IMR-90 (cell line): ENCODE results near the gene BRINP1. TPM values are rescaled to one million over a fixed set of nuclear protein-coding genes. Genes with fewer than 3 reads are reported as not detected.
A peak's percentile ranks its signal among the peaks of the same experiment; 100 is the strongest.

ENCODE experiments used
- ATAC-seq: fragments of 200-7000 bp; cut with Tn5 transposase; 2 replicates; pipeline ENCODE4 v1.9.1; 2020; ENCODE audit warnings: low read depth, mild to moderate bottlenecking, moderate library complexity
- BruUV-seq: library from RNA; stranded (reverse); fragments of 400-500 nt; replicated peaks from 2 replicates; lab custom pipeline; 2021; lab: Mats Ljungman, UMichigan
- CTCF ChIA-PET: fragments of 300-600 bp; formaldehyde crosslinking; extraction: SDS; loops from one replicate; lab custom pipeline; 2021; ENCODE audit warnings: antibody characterized with exemption; lab: Yijun Ruan, JAX
- POLR2A ChIA-PET: fragments of 300-600 bp; sonication (Branson Sonifier 250); formaldehyde crosslinking; loops from one replicate; lab custom pipeline; 2022; ENCODE audit warnings: antibody characterized with exemption; ENCODE audit not compliant: unreplicated experiment; lab: Charles Lee
- DNase-seq: peaks from one replicate; pipeline ENCODE4 v3.0.0; 2013
- H2AFZ ChIP-seq: replicated peaks from 2 replicates; pipeline ENCODE3; 2013; ENCODE audit warnings: low read length, mild to moderate bottlenecking; ENCODE audit not compliant: poor library complexity
- H2AK5ac ChIP-seq: 2 replicates; pipeline ENCODE4 v1.6.1; 2013; ENCODE audit warnings: low read depth, low read length, inconsistent platforms
- H2AK9ac ChIP-seq: replicated peaks from 2 replicates; pipeline ENCODE3; 2013; ENCODE audit warnings: mild to moderate bottlenecking, low read depth, low read length, moderate library complexity; ENCODE audit not compliant: poor library complexity
- H2BK120ac ChIP-seq: 2 replicates; pipeline ENCODE4 v1.6.1; 2013; ENCODE audit warnings: low read depth, low read length, inconsistent platforms
- H2BK15ac ChIP-seq: 3 replicates; pipeline ENCODE4 v1.6.1; 2013; ENCODE audit warnings: low read depth, low read length, inconsistent platforms
- H2BK20ac ChIP-seq: 2 replicates; pipeline ENCODE4 v1.6.1; 2013; ENCODE audit warnings: low read depth, mild to moderate bottlenecking, inconsistent platforms, low read length, moderate library complexity
- H2BK5ac ChIP-seq: 2 replicates; pipeline ENCODE4 v1.6.1; 2013; ENCODE audit warnings: mild to moderate bottlenecking, low read depth, low read length, inconsistent platforms; ENCODE audit not compliant: poor library complexity, severe bottlenecking
- H3K14ac ChIP-seq: replicated peaks from 2 replicates; pipeline ENCODE4 v1.6.1; 2013; ENCODE audit warnings: low read depth, low read length, inconsistent platforms
- H3K18ac ChIP-seq: 2 replicates; pipeline ENCODE4 v1.6.1; 2013; ENCODE audit warnings: low read depth, low read length, control low read depth
- H3K23ac ChIP-seq: 2 replicates; pipeline ENCODE4 v1.6.1; 2013; ENCODE audit warnings: low read depth, low read length, inconsistent platforms
- H3K27ac ChIP-seq: 2 replicates; pipeline ENCODE4 v1.5.1; 2013; ENCODE audit warnings: mild to moderate bottlenecking, control low read depth, low read length; ENCODE audit not compliant: insufficient read depth
- H3K27me3 ChIP-seq: 2 replicates; pipeline ENCODE4 v1.6.1; 2013; ENCODE audit warnings: low read length; ENCODE audit not compliant: control insufficient read depth, insufficient read depth
- H3K36me3 ChIP-seq: 2 replicates; pipeline ENCODE4 v1.6.1; 2013; ENCODE audit warnings: low read length, mixed read lengths; ENCODE audit not compliant: control insufficient read depth, insufficient read depth
- H3K4ac ChIP-seq: 2 replicates; pipeline ENCODE4 v1.6.1; 2013; ENCODE audit warnings: low read depth, low read length, inconsistent platforms
- H3K4me1 ChIP-seq: 2 replicates; pipeline ENCODE4 v1.6.1; 2013; ENCODE audit warnings: low read length, mixed read lengths; ENCODE audit not compliant: control insufficient read depth, insufficient read depth
- H3K4me2 ChIP-seq: 2 replicates; pipeline ENCODE4 v1.6.1; 2013; ENCODE audit warnings: low read depth, mild to moderate bottlenecking, control low read depth, low read length, moderate library complexity
- H3K4me3 ChIP-seq: 2 replicates; pipeline ENCODE4 v1.5.1; 2013; ENCODE audit warnings: low read depth, mild to moderate bottlenecking, control low read depth, low read length, moderate library complexity; ENCODE audit not compliant: insufficient read depth
- H3K56ac ChIP-seq: 2 replicates; pipeline ENCODE4 v1.6.1; 2013; ENCODE audit warnings: low read length, inconsistent platforms; ENCODE audit not compliant: insufficient read depth; ENCODE audit errors: extremely low read depth
- H3K79me1 ChIP-seq, 2 experiments: 2 replicates each; pipeline ENCODE4 v1.6.1; 2013; ENCODE audit warnings: low read length in 2 of 2, inconsistent platforms in 1 of 2, low read depth in 1 of 2
- H3K9ac ChIP-seq: 2 replicates; pipeline ENCODE4 v1.6.1; 2013; ENCODE audit warnings: low read depth, low read length, control low read depth
- H3K9me1 ChIP-seq: 2 replicates; pipeline ENCODE4 v1.6.1; 2013; ENCODE audit warnings: low read length, inconsistent platforms; ENCODE audit not compliant: insufficient read depth
- H3K9me3 ChIP-seq: 2 replicates; pipeline ENCODE4 v1.6.1; 2013; ENCODE audit warnings: low read length; ENCODE audit not compliant: control insufficient read depth, insufficient read depth
- H4K20me1 ChIP-seq: 2 replicates; pipeline ENCODE4 v1.6.1; 2013; ENCODE audit warnings: low read length, inconsistent platforms; ENCODE audit not compliant: insufficient read depth
- H4K5ac ChIP-seq: 2 replicates; pipeline ENCODE4 v1.6.1; 2013; ENCODE audit warnings: mild to moderate bottlenecking, low read depth, low read length, control low read depth
- H4K8ac ChIP-seq, 2 experiments: 2 replicates each; pipeline ENCODE4 v1.6.1; 2013; ENCODE audit warnings: low read depth in 2 of 2, low read length in 2 of 2, control low read depth in 1 of 2, inconsistent platforms in 1 of 2
- H4K91ac ChIP-seq: 2 replicates; pipeline ENCODE4 v1.6.1; 2013; ENCODE audit warnings: low read depth, low read length, inconsistent platforms; ENCODE audit not compliant: insufficient read depth
- CEBPB ChIP-seq: IDR thresholded peaks from 2 replicates; pipeline ENCODE4 v1.6.1; 2012; ENCODE audit warnings: low read depth, low read length, improper control_type of control experiment
- USF2 ChIP-seq: fragments of 150-350 bp; IDR thresholded peaks from 2 replicates; pipeline ENCODE4 v1.6.1; 2017; ENCODE audit warnings: mild to moderate bottlenecking, antibody characterized with exemption, low read length, low read depth
- WGBS, 2 experiments: methylation state at CpG; one replicate each; pipeline versions ENCODE4 v1.1.5 to v1.1.7; 2013; ENCODE audit warnings: missing lambda C conversion rate in 2 of 2; ENCODE audit not compliant: insufficient read length in 1 of 2; ENCODE audit errors: extremely low coverage in 2 of 2; 5-methylcytosine and 5-hydroxymethylcytosine counted together
- dilution Hi-C: fragments of 300-500 bp; cut with HindIII; formaldehyde crosslinking; loops from one replicate; pipeline ENCODE4 v1.14.3; 2018; ENCODE audit warnings: low sequenced_read_pairs; ENCODE audit not compliant: unreplicated experiment
- in situ Hi-C: fragments of 300-500 bp; cut with MboI; formaldehyde crosslinking; loops from 3 replicates; pipeline ENCODE4 v1.14.3; 2019; ENCODE audit warnings: low sequenced_read_pairs, inconsistent platforms, mixed read lengths
- intact Hi-C: fragments of 100-400 bp; cut with micrococcal nuclease; formaldehyde crosslinking; loops from 2 replicates; pipeline ENCODE4 v1.10.0; 2022
- polyA plus RNA-seq, 3 experiments: library from polyadenylated mRNA; depleted of rRNA; stranded (reverse); fragments of >200 nt; gene quantifications; 2 replicates each; pipeline ENCODE4 v1.2.3, GENCODE V29; 2012; ENCODE audit warnings: low replicate concordance in 1 of 3
- total RNA-seq: library from RNA; depleted of rRNA; stranded (reverse); fragments of >200 nt; gene quantifications from 2 replicates; pipeline ENCODE4 v1.2.3, GENCODE V29; 2012

Gene BRINP1
- total and polyA plus RNA-seq, 2 of the 4 experiments (the other 2 are of a cell fraction), result under 0.01 TPM; not detected in 1

GRCh38 chr9:119197893-119198607 lies 171.2 kb downstream of the BRINP1 start:
- Histone ChIP-seq H3K56ac (no peak overlapping the region), H4K8ac (no peak overlapping the region), H3K4ac (no peak overlapping the region), H3K9me1 (no peaks in the 10 kb centered on the region), H3K4me2 (no peak overlapping the region), H2AK5ac (no peak overlapping the region), H3K14ac (no peak overlapping the region), H2BK5ac (no peak overlapping the region), H3K9ac (no peak overlapping the region), H2BK120ac (no peak overlapping the region), H3K27ac (no peak overlapping the region), H3K9me3 (peaks cover 24% of the 10 kb centered on the region), H2BK20ac (no peak overlapping the region), H3K23ac (no peak overlapping the region), H4K91ac (no peak overlapping the region), H3K4me1 (no peaks in the 10 kb centered on the region), H2AK9ac (no peak overlapping the region), H4K5ac (no peak overlapping the region), H2BK15ac (no peak overlapping the region), H3K36me3 (no peaks in the 10 kb centered on the region), H2AFZ (no peak overlapping the region), H3K27me3 (no peaks in the 10 kb centered on the region), H4K20me1 (no peaks in the 10 kb centered on the region), H3K18ac (no peak overlapping the region), H3K4me3 (no peak overlapping the region), H3K79me1 (no peaks in the 10 kb centered on the region)
- in situ Hi-C loops, result no loop called here
- no peak for ATAC-seq
- BruUV-seq, result no TSS peak
- no peak for DNase-seq
- WGBS, 2 experiments, result no CpG with 5 or more reads among the region's 7 CpGs
- ChIA-PET POLR2A (no interaction called here), CTCF (no interaction called here)
- dilution Hi-C loops, result no loop called here
- no peak for TF ChIP-seq USF2
- peak; percentile 66 for TF ChIP-seq CEBPB
- intact Hi-C loops, result no loop called here
